Activated CD4-positive, CD25-positive, alpha-beta regulatory T cell treated with anti-CD3 and anti-CD28 coated beads, Interleukin-2, amount 50 U/mL, for 16 hours (primary cell): Measurements from ENCODE around the gene ZDHHC18.

ENCODE experiments used
- DNase-seq: peaks from one replicate; pipeline ENCODE4 v3.0.0-alpha.2; 2020; ENCODE audit warnings: low read depth, low spot score

ZDHHC18 gene

DNA sequence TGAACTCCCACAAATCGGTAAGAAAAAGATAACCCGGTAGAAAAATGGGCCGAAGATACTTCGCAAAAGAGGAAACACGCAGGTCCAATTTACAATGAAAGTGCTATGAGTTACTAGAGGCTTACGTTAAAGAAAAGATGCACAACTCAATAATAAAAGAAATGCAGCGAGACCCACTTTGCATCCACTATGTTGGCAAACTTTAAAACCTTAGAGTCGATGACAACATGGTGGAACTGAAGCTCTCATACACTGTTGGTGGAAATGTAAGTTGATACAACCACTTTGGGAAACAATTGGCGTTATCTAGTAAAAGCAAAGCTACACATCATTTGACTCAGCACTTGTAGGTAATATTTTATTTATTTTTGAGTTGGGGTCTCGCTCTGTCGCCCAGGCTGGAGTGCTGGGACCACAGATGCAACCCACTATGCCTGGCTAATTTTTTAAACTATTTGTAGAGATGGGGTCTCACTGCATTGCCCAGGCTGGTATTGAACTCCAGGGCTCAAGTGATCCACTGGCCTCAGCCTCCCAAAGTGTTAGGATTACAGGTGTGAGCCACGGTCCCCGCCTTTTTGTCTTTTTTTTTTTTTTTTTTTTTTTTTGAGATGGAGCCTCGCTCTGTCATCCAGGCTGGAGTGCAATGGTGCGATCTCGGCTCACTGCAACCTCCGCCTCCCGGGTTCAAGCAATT is 74.5 kb downstream of the ZDHHC18 start:
- DNase-seq = no peak
